ENCODE results near the gene CUEDC2. TPM values are rescaled to one million over a fixed set of nuclear protein-coding genes. Genes with fewer than 3 reads are reported as not detected.

Gene CUEDC2
- total RNA-seq, 1 donor from 2014 or later: 41.2 TPM

DNA sequence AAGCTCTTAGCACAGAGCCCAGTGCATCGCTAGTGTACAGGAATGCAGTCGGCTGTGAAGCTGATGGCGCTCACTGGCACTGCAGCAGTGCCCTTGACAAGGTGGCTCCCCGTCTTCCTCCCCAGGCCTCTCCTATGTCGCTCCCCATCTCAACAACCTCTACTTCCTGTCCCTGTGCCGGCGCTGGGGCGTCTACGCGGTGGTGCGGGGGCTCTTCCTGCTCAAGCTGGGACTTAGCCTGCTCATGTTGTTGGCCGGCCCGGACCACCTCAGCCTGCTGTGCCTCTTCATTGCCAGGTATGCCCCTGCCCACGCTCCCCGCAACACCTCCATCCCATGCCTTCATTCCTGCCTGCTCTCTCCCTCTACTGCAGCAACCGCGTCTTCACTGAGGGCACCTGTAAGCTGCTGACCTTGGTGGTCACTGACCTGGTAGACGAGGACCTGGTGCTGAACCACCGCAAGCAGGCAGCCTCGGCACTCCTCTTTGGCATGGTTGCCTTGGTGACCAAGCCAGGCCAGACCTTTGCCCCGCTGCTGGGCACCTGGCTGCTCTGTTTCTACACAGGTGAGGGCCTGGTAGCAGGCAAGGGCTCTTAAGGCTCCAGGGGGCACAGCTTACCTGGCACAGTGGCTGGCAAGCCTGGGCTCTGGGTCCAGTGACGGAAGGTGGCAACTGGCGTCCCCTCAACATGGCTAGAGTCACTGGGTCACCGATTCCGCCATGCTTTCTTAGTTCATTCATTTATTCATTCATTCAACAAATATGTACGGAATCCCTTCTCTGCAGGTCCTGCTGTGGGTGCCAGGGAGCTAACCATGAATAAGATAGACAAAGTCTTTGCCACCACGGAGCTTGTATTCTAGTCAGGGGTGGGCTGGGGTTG, 41.3 kb upstream of the CUEDC2 start:
- intact Hi-C loops (cut with DNase I): no loop called here
- no peaks in the 10 kb centered on the region for H3K9me3 ChIP-seq
- H3K36me3 ChIP-seq: peaks cover 34% of the 10 kb centered on the region
- TF ChIP-seq, protein P1, sequence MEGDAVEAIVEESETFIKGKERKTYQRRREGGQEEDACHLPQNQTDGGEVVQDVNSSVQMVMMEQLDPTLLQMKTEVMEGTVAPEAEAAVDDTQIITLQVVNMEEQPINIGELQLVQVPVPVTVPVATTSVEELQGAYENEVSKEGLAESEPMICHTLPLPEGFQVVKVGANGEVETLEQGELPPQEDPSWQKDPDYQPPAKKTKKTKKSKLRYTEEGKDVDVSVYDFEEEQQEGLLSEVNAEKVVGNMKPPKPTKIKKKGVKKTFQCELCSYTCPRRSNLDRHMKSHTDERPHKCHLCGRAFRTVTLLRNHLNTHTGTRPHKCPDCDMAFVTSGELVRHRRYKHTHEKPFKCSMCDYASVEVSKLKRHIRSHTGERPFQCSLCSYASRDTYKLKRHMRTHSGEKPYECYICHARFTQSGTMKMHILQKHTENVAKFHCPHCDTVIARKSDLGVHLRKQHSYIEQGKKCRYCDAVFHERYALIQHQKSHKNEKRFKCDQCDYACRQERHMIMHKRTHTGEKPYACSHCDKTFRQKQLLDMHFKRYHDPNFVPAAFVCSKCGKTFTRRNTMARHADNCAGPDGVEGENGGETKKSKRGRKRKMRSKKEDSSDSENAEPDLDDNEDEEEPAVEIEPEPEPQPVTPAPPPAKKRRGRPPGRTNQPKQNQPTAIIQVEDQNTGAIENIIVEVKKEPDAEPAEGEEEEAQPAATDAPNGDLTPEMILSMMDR (IDR thresholded peaks at IDR 0.05): no peak
- H3K4me1 ChIP-seq: peaks cover 12% of the 10 kb centered on the region
- ATAC-seq: no peak
- no peak overlapping the region for H3K27ac ChIP-seq
- no peak overlapping the region for H3K4me3 ChIP-seq
- H3K27me3 ChIP-seq (ENCODE audit: low read depth): no peaks in the 10 kb centered on the region
- no peak for DNase-seq

GRCh38 chr10:102470579-102471546, 38.5 kb upstream of the CUEDC2 start:
- intact Hi-C loops (cut with DNase I): no loop called here
- Histone ChIP-seq H3K9me3 (no peaks in the 10 kb centered on the region), H3K27ac (no peak overlapping the region), H3K4me3 (no peak overlapping the region), H3K36me3 (peaks cover 34% of the 10 kb centered on the region), H3K4me1 (peaks cover 22% of the 10 kb centered on the region), H3K27me3 (ENCODE audit: low read depth) (no peaks in the 10 kb centered on the region)
- TF ChIP-seq, protein P1 (IDR thresholded peaks at IDR 0.05): no peak
- no peak for ATAC-seq
- no peak for DNase-seq

DNA sequence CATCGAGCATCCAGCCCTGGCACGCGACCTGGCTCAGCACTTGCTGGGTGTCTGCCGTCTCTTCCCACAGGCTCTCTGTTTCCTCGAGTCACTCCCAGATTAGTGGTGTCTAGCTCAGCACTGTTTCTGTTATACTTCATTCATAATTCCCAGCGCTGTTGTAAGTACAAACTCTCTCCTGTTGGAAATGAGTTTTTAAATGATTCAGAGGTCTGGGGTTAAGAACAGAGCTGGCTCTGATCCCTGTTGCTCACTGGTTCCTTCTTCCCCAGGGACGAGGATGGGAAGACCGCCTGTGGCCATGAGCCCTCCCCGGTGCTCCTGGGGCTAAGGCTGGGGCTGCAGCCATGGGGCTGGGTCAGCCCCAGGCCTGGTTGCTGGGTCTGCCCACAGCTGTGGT, 36.3 kb upstream of the CUEDC2 start:
- peak in 1 of 2 donors; percentile 7 for ATAC-seq

DNA sequence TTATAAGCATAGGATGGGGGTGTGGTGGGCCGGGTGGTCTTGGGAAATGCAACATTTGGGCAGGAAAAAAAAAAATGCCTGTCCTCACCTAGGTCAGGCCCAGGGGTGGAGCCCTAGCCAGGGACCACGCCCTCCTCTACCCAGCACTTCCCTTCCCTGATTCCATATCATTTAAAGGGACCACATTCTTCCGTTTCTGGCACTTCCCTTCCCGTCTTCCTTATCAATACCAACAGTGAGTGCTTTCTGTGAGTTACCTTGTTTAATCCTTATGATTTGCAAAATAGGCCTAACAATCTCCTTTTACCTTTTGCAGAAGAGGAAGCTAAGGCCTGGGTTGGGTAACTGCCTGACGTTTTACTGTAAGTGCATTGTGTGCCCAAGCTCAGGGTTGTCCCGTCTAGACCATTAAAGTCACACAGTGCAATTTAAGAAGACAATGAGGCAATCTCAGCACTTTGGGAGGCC, 35.6 kb upstream of the CUEDC2 start:
- H3K4me1 ChIP-seq: peaks cover 22% of the 10 kb centered on the region
- H3K36me3 ChIP-seq: peaks cover 23% of the 10 kb centered on the region
- no peak overlapping the region for H3K4me3 ChIP-seq
- DNase-seq: peak; percentile 62
- no peaks in the 10 kb centered on the region for H3K27me3 ChIP-seq (ENCODE audit: low read depth)
- no peaks in the 10 kb centered on the region for H3K9me3 ChIP-seq
- peak; percentile 53 to 69 for ATAC-seq
- peak overlapping the region; percentile 60 for H3K27ac ChIP-seq
- intact Hi-C loops (cut with DNase I): no loop called here
- TF ChIP-seq, protein P1 (IDR thresholded peaks at IDR 0.05): no peak

More for the DNA sequence above, 36.3 kb upstream of the CUEDC2 start:
- peaks cover 22% of the 10 kb centered on the region for H3K4me1 ChIP-seq
- DNase-seq: no peak
- peaks cover 27% of the 10 kb centered on the region for H3K36me3 ChIP-seq
- intact Hi-C loops (cut with DNase I): no loop called here
- no peak overlapping the region for H3K4me3 ChIP-seq
- H3K9me3 ChIP-seq: no peaks in the 10 kb centered on the region
- H3K27me3 ChIP-seq (ENCODE audit: low read depth): no peaks in the 10 kb centered on the region
- TF ChIP-seq, protein P1 (IDR thresholded peaks at IDR 0.05): no peak
- peak overlapping the region; percentile 60 for H3K27ac ChIP-seq

DNA sequence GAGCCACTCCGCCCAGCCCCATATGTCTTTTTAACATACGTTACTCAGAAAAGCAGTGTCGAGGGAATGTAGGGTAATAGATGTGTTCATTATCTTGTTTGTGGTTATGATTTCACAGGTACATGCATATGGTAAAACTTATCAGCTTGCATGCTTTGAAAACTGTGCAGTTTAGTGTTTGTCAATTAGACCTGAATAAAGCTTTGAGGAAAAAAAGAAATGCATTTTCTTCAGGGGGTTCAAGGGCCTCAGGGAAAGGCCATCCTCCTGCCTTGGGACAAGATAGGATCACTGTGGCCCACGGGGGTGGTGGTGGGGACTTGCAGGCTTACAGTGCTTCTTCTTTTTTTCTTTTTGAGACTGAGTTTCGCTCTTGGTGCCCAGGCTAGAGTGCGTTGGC, 34.9 kb upstream of the CUEDC2 start:
- TF ChIP-seq, protein P1 (IDR thresholded peaks at IDR 0.05): no peak
- H3K27ac ChIP-seq: no peak overlapping the region
- ATAC-seq: no peak

More for the DNA sequence above, 34.9 kb upstream of the CUEDC2 start:
- Histone ChIP-seq H3K27me3 (ENCODE audit: low read depth) (no peaks in the 10 kb centered on the region), H3K36me3 (peaks cover 22% of the 10 kb centered on the region), H3K9me3 (no peaks in the 10 kb centered on the region), H3K4me3 (no peak overlapping the region), H3K4me1 (peaks cover 28% of the 10 kb centered on the region)
- intact Hi-C loops (cut with DNase I): no loop called here
- no peak for DNase-seq
